Fibroblast of the conjunctiva (primary cell): ENCODE results near the gene RWDD1.

ENCODE experiments used
- DNase-seq: peaks from one replicate; pipeline ENCODE4 v3.0.0-alpha.2; 2010; ENCODE audit warnings: low read depth

The RWDD1 gene

DNA sequence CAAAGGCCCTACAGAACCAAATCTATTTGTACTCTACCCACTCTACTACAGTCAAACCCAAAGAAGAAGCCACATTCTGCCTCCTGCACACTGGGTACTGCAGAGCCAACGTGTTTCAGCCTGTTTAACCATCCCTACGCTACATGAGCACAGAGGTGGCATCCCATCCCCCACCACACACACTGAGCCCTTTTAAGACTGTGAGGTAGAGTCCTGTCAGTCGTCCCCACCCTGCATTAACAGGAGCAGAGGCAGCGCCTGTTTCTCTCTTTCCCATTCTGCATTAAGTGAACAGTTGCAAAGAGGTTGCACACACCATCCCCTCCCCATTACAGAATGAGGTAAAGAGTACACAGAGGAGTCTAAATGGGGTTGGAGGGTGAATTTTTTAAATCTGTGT is 39.8 kb downstream of the RWDD1 start:
- no peak for DNase-seq

DNA sequence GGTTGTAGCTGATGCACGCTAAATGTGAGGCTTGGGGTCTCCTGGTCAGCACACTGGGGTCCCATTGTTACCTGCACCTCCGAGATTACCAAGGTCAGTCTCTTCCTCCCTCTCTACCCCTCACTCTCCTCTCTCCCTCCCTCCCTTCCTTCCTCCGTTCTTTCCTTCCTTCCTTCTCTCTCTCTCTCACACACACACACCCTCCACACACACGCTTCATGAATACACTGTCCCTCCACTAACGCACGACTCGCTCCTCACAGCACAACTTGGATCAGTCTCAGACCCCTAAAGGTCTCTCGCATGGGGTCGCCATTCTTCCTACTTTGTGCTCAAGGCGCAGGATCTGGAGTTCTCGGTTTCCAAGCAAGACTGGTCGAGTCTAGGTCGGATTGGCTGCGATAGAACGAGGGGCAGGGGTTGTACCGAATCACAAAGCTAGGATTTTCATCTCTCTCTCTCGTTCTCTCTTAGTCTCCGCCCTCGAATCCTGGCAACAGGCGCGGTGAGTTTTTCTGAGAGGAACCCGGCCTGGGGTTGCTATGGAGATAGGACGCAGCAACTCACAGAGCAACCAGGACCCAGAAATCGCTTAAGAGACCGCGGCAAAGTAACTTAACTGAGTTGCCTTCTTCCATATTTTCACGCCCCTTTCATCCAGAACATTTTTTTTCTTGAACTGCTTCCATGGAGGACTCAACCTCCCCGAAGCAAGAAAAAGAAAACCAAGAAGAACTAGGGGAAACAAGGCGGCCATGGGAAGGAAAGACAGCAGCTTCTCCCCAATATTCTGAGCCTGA is 44.8 kb downstream of the RWDD1 start, which contains the start of gene RSPH4A:
Gene RSPH4A, plus strand, starts transcription at position 543 of the 800 bp plus-strand sequence. Its CDS starts 145 bp downstream, at position 688.
- peak; percentile 90 for DNase-seq

DNA sequence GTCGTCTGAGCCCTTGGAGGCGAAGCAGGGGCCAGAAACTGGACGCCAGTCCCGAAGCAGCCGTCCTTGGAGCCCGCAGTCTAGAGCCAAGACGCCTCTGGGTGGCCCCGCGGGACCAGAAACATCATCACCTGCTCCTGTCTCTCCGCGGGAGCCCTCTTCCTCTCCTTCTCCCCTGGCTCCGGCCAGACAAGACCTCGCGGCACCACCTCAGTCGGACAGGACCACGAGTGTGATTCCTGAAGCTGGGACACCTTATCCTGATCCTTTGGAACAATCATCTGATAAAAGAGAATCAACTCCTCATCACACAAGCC is 45.4 kb downstream of the RWDD1 start:
- no peak for DNase-seq

DNA sequence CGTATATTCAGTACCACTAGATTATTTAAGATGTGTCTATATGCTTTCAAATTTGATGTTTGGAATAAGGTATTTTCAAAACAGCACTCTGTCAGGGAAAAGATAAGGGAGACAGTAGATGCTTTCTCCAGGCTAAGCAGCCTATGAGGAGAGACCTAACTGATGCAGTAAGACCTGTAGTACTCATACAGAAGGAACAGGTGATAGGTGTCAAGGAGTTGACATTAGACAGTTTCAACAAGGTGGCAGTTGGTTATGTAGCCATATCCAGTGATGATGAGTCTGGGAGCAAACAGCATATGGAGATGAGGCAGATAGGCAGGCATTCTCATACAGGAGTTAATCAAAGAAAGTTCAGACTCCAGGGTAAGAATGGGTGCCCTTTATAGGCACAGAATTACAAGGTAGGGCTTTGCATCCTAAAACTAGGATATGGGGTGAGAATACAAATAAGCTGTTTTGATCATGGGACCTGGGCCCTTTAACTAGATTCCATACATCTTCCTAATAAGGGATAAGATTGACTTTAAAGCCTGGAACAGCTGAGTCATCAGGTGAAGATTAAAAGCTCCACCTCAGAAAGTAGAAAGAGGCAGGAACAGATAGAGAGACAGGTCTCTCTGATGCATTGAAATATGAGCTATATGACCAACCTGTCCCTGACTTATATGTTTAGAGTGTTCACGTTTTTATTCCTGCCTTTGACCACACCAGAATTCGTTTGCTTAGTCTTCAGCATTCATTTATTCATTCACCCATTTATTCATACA is 52.9 kb downstream of the RWDD1 start:
- no peak for DNase-seq

DNA sequence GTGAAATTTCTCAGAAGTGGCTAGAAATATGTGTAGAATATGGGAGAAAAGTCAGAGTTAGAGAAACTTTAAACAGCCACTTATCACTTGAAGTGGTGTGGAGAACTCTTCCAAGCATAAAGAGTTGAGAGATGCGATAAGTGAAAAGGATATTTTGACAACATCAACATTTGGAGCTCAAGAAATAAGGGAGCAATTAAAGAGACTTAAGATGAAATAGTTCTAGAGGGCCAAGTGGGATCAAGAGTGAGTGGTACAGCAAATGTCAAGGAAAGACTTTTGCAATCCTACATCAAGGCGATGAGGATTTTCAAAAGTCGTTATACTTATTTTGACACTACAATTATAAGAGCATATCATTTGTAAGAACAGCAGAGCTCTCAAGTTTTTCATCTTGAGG is 54.6 kb downstream of the RWDD1 start:
- DNase-seq, result no peak

DNA sequence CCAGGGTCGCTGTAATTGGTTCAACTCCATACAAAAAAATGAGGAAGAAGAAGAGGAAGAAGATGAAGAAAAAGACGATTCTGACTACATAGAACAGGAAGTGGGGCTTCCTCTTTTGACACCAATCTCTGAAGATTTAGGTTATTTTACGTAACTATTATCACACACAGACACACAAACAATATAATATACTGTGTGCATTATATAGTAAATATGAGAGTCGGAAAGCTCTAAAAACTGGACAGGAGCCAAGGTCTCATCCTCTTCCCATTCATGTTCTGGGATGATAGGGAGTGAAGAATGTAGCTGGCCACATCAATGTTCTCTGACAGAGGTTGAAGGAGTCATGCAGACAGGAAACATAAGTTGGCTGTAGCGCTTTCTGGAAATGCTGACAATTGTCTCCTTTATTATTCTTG is 58.3 kb downstream of the RWDD1 start:
- DNase-seq, result no peak

DNA sequence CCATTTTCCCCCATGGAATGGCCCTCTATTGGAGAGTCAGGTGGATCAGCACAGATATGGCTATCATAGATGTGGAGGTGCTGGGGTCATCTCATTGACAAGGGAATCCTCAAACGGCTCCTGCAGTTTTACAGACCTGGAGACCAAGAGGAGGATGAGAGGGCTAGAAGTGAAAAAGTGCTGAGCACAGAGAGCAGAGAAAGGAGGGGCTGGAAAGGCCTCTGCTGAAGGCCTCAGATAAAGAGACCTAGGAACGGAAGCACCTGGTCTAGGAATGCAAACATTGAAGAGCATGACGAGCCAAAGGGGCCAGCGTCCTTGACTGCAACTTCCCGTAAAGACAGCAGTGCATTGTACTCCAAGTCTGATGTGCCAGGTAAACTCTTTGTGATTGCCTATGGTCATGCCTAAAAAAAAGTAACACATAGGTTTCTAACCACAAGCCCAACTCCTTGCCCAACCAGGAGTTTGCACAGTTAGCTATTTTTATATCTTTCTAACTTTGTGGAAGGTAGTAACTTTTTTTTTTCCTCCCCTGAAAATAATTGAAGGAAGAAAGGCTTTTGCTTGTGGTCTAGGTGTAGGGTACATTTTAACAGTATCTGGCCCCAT is 60.2 kb downstream of the RWDD1 start:
- no peak for DNase-seq

DNA sequence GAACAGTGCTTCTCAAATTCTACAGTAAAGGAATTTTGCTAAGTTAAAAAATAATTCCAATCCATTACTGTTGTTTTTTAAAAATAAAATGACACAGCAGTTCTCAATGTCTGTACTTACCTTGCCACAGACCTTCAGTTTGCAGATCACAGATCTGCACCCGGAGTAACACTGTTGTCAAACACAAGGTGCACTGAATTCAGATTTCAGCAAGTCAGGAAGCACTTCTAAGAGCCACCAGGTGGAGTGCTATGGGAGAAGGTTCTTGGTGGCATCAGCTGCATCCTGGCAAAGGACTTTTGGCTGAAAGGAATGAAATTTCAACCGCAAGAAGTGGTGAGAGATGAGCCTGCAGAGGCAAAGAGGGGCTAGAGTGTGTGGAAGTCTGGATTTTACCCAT is 62.4 kb downstream of the RWDD1 start:
- DNase-seq, result no peak
